NCI-H1105 (cell line): ENCODE data around the gene FYTTD1.
"Not testable (repeated sequence)": the region's sequence is repeated elsewhere in the genome, so short reads cannot be mapped to it uniquely, and the experiment has no call there.

ENCODE experiments used
- DNase-seq: peaks from one replicate; lab custom pipeline; 2025; lab: John Stamatoyannopoulos, UW

Gene FYTTD1

GRCh38 chr3:197749601-197750395, at the start of gene FYTTD1:
TSS of gene FYTTD1 (plus strand) at chr3:197749883. CDS start at chr3:197749972, 89 bp downstream.
- peak; percentile 93 for DNase-seq

GRCh38 chr3:197700095-197700494, 49.6 kb upstream of the FYTTD1 start:
- DNase-seq: no peak

GRCh38 chr3:197701841-197702240, 47.8 kb upstream of the FYTTD1 start:
- DNase-seq: no peak

GRCh38 chr3:197706658-197707057, 43.0 kb upstream of the FYTTD1 start:
- no peak for DNase-seq

GRCh38 chr3:197709135-197709534, 40.5 kb upstream of the FYTTD1 start:
- DNase-seq: no peak

GRCh38 chr3:197710965-197711364, 38.7 kb upstream of the FYTTD1 start:
- not testable (repeated sequence) for DNase-seq

GRCh38 chr3:197711973-197712707, 37.5 kb upstream of the FYTTD1 start:
- DNase-seq: no peak

- DNase-seq: no peak
These were observed 36.2 kb upstream of the FYTTD1 start for GRCh38 chr3:197713477-197713822.

- no peak for DNase-seq
These were observed 35.4 kb upstream of the FYTTD1 start for GRCh38 chr3:197714251-197714650.

- DNase-seq: no peak
These were observed 30.8 kb upstream of the FYTTD1 start for GRCh38 chr3:197718891-197719290.

- no peak for DNase-seq
These were observed 29.0 kb upstream of the FYTTD1 start for GRCh38 chr3:197720694-197721093.

GRCh38 chr3:197722734-197723133, 26.9 kb upstream of the FYTTD1 start:
- DNase-seq: no peak

- not testable (repeated sequence) for DNase-seq
These were observed 21.8 kb upstream of the FYTTD1 start for GRCh38 chr3:197727878-197728277.

GRCh38 chr3:197728487-197728886, 21.2 kb upstream of the FYTTD1 start:
- DNase-seq: no peak

GRCh38 chr3:197730200-197730599, 19.5 kb upstream of the FYTTD1 start:
- no peak for DNase-seq

- DNase-seq: not testable (repeated sequence)
These were observed 18.9 kb upstream of the FYTTD1 start for GRCh38 chr3:197730770-197731169.

- DNase-seq: not testable (repeated sequence)
These were observed 18.2 kb upstream of the FYTTD1 start for GRCh38 chr3:197731483-197731882.

- no peak for DNase-seq
These were observed 16.6 kb upstream of the FYTTD1 start for GRCh38 chr3:197733042-197733441.

- no peak for DNase-seq
These were observed 14.9 kb upstream of the FYTTD1 start for GRCh38 chr3:197734667-197735318.

- no peak for DNase-seq
These were observed 13.6 kb upstream of the FYTTD1 start for GRCh38 chr3:197736010-197736490.

GRCh38 chr3:197736491-197737318, 13.0 kb upstream of the FYTTD1 start, which contains the start of gene RUBCN:
TSS of gene RUBCN (minus strand) at chr3:197736904. CDS start at chr3:197736719, 185 bp downstream.
- peak; percentile 99 for DNase-seq

GRCh38 chr3:197737319-197737649, 12.4 kb upstream of the FYTTD1 start:
- DNase-seq: peak; percentile 59
